Activated CD8-positive, alpha-beta T cell treated with anti-CD3 and anti-CD28 coated beads for 36 hours (primary cell): ENCODE measurements around the gene HOXA5. TPM values are rescaled to one million over a fixed set of nuclear protein-coding genes. Genes with fewer than 3 reads are reported as not detected.

Experiments used
- ATAC-seq: fragments of 200-7000 bp; cut with Tn5 transposase; one replicate; pipeline ENCODE4 v1.10.0; 2021; ENCODE audit warnings: mild to moderate bottlenecking, moderate library complexity
- CTCF ChIA-PET: fragments of 350-600 bp; sonication (Branson Sonifier 250); formaldehyde crosslinking; loops from one replicate; lab custom pipeline; 2021; ENCODE audit warnings: antibody characterized with exemption; lab: Charles Lee
- POLR2A ChIA-PET: fragments of 350-600 bp; sonication (Branson Sonifier 250); formaldehyde crosslinking; loops from one replicate; lab custom pipeline; 2021; ENCODE audit warnings: antibody characterized with exemption; lab: Charles Lee
- DNase-seq: peaks from one replicate; pipeline ENCODE4 v3.0.0-alpha.2; 2020
- H3K27ac Mint-ChIP-seq: one replicate; pipeline ENCODE4 v1.8.0; 2021; ENCODE audit warnings: mild to moderate bottlenecking, mixed read lengths
- H3K27me3 Mint-ChIP-seq: one replicate; pipeline ENCODE4 v1.8.0; 2021; ENCODE audit warnings: mixed read lengths
- H3K36me3 Mint-ChIP-seq: one replicate; pipeline ENCODE4 v1.8.0; 2021; ENCODE audit warnings: low read depth, mixed read lengths
- H3K4me1 Mint-ChIP-seq: one replicate; pipeline ENCODE4 v1.8.0; 2021; ENCODE audit warnings: low read depth, mixed read lengths
- H3K4me3 Mint-ChIP-seq: one replicate; pipeline ENCODE4 v1.8.0; 2021; ENCODE audit warnings: mild to moderate bottlenecking, moderate library complexity, mixed read lengths
- H3K9me3 Mint-ChIP-seq: one replicate; pipeline ENCODE4 v1.8.0; 2021; ENCODE audit warnings: mixed read lengths
- intact Hi-C: fragments of 100-400 bp; cut with micrococcal nuclease; formaldehyde crosslinking; loops from one replicate; pipeline ENCODE4 v1.10.0; 2022
- total RNA-seq, 2 experiments: library from RNA; stranded (reverse); gene quantifications; one replicate each; pipeline ENCODE4 v1.2.3, GENCODE V29; 2021
- TF ChIP-seq, protein P1 (sequence below): fragments of 200-600 bp; IDR thresholded peaks from one replicate; pipeline ENCODE4 v1.8.0; 2022; ENCODE audit warnings: antibody characterized with exemption, mild to moderate bottlenecking

Gene HOXA5
- total RNA-seq, 2 experiments from 2014 or later = not detected

DNA sequence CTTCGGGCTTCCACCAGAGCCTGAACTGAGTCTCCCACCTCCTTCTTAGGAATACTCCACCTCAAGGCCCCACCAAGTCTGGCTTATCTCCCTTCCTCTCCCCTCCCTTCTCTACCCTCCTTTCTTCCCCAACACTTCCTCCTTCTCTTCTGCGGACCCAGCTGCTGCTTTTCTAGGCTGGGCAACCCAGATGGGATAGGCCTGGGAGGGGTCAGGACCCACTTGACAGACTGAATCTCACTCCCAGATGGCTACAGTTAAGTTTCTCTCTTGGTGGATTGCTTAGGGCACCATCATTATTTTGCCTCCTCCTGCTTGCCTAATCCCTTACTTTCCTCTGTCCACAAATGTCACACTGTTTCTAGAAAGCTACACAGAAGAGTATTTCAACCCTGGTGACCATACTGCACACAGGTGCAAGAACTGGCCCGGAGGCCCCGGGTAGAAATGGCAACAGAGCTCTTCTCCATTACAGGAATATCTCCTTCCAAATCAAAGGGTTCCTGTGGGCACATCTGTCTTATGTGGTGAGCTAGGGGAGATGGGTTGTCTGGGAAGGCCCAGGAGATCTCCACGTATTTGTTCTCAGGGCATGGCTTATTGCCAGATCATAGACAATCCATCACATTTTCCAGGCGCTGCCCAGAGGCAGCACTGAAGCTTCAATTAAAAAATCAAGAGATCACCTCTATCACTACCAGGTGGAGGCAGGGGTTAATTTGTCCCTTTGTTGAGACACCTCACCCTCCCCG is 46.7 kb upstream of the HOXA5 start:
- Mint-ChIP-seq H3K4me3 (no peak overlapping the region), H3K36me3 (no peaks in the 10 kb centered on the region), H3K27me3 (peaks cover 88% of the 10 kb centered on the region), H3K4me1 (peaks cover 40% of the 10 kb centered on the region), H3K9me3 (no peaks in the 10 kb centered on the region), H3K27ac (no peak overlapping the region)
- intact Hi-C loops = no loop called here
- ChIA-PET POLR2A (no interaction called here), CTCF (interaction anchor here (0.8 to 2.7 kb wide), 9 partner anchors 10 to 595 kb away, joined by 3 to 23 read pairs (median 3); partner anchors contain the start of genes EVX1 and HOXA13)
- TF ChIP-seq, protein P1, sequence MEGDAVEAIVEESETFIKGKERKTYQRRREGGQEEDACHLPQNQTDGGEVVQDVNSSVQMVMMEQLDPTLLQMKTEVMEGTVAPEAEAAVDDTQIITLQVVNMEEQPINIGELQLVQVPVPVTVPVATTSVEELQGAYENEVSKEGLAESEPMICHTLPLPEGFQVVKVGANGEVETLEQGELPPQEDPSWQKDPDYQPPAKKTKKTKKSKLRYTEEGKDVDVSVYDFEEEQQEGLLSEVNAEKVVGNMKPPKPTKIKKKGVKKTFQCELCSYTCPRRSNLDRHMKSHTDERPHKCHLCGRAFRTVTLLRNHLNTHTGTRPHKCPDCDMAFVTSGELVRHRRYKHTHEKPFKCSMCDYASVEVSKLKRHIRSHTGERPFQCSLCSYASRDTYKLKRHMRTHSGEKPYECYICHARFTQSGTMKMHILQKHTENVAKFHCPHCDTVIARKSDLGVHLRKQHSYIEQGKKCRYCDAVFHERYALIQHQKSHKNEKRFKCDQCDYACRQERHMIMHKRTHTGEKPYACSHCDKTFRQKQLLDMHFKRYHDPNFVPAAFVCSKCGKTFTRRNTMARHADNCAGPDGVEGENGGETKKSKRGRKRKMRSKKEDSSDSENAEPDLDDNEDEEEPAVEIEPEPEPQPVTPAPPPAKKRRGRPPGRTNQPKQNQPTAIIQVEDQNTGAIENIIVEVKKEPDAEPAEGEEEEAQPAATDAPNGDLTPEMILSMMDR = no peak
- DNase-seq (no peak), ATAC-seq (no peak)

- no peaks in the 10 kb centered on the region for H3K9me3 Mint-ChIP-seq
- CTCF ChIA-PET = interaction anchor here (1.2 to 2.7 kb wide), 6 partner anchors 10 to 28 kb away, joined by 3 to 23 read pairs (median 4); partner anchors contain the start of gene HOXA13
These were observed 46.0 kb upstream of the HOXA5 start for GRCh38 chr7:27189295-27189996.

GRCh38 chr7:27188386-27189294 is 45.2 kb upstream of the HOXA5 start:
- intact Hi-C loops = no loop called here
- ChIA-PET CTCF (interaction anchor here (0.6 to 2.7 kb wide), 8 partner anchors 9 to 585 kb away, joined by 3 to 23 read pairs (median 4); partner anchors contain the start of gene HOXA13), POLR2A (interaction anchor here (0.8 kb wide), 1 partner anchor 96 kb away, joined by 3 read pairs; no protein-coding TSS in a partner anchor)
- Mint-ChIP-seq H3K27ac (no peak overlapping the region), H3K4me1 (peaks cover 44% of the 10 kb centered on the region), H3K27me3 (peaks cover 80% of the 10 kb centered on the region), H3K36me3 (no peaks in the 10 kb centered on the region), H3K4me3 (peak overlapping the region; percentile 58), H3K9me3 (no peaks in the 10 kb centered on the region)
- DNase-seq (peak; percentile 64), ATAC-seq (no peak)
- TF ChIP-seq, protein P1 = no peak

More at GRCh38 chr7:27189295-27189996, 46.0 kb upstream of the HOXA5 start:
- intact Hi-C loops = no loop called here
- DNase-seq (no peak), ATAC-seq (no peak)
- Mint-ChIP-seq H3K27me3 (peaks cover 87% of the 10 kb centered on the region), H3K4me3 (no peak overlapping the region), H3K4me1 (peaks cover 46% of the 10 kb centered on the region), H3K27ac (no peak overlapping the region), H3K36me3 (no peaks in the 10 kb centered on the region)
- POLR2A ChIA-PET = no interaction called here
- TF ChIP-seq, protein P1 = no peak

- Mint-ChIP-seq H3K4me3 (peak overlapping the region; percentile 58), H3K27me3 (peaks cover 78% of the 10 kb centered on the region), H3K36me3 (no peaks in the 10 kb centered on the region), H3K27ac (no peak overlapping the region), H3K9me3 (no peaks in the 10 kb centered on the region), H3K4me1 (peaks cover 39% of the 10 kb centered on the region)
- DNase-seq (no peak), ATAC-seq (no peak)
- ChIA-PET CTCF (interaction anchor here (0.6 to 3.7 kb wide), 9 partner anchors 8 to 586 kb away, joined by 3 to 28 read pairs (median 4); partner anchors contain the start of genes HOXA10 and HOXA13), POLR2A (interaction anchor here (0.8 to 1.0 kb wide), 2 partner anchors 15 to 95 kb away, joined by 3 read pairs; no protein-coding TSS in a partner anchor)
- TF ChIP-seq, protein P1 = no peak
- intact Hi-C loops = no loop called here
These were observed 44.2 kb upstream of the HOXA5 start for GRCh38 chr7:27187475-27188385.
